ENCODE measurements around the gene SLF2.

GRCh38 chr10:100986623-100986951, 73.8 kb downstream of the SLF2 start:
- TF ChIP-seq POLR2A (IDR thresholded peaks at IDR 0.05): no peak
- TF ChIP-seq, protein P1, sequence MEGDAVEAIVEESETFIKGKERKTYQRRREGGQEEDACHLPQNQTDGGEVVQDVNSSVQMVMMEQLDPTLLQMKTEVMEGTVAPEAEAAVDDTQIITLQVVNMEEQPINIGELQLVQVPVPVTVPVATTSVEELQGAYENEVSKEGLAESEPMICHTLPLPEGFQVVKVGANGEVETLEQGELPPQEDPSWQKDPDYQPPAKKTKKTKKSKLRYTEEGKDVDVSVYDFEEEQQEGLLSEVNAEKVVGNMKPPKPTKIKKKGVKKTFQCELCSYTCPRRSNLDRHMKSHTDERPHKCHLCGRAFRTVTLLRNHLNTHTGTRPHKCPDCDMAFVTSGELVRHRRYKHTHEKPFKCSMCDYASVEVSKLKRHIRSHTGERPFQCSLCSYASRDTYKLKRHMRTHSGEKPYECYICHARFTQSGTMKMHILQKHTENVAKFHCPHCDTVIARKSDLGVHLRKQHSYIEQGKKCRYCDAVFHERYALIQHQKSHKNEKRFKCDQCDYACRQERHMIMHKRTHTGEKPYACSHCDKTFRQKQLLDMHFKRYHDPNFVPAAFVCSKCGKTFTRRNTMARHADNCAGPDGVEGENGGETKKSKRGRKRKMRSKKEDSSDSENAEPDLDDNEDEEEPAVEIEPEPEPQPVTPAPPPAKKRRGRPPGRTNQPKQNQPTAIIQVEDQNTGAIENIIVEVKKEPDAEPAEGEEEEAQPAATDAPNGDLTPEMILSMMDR (IDR thresholded peaks at IDR 0.05): no peak
